Measurements from ENCODE around the gene CHD5.

The CHD5 gene

DNA sequence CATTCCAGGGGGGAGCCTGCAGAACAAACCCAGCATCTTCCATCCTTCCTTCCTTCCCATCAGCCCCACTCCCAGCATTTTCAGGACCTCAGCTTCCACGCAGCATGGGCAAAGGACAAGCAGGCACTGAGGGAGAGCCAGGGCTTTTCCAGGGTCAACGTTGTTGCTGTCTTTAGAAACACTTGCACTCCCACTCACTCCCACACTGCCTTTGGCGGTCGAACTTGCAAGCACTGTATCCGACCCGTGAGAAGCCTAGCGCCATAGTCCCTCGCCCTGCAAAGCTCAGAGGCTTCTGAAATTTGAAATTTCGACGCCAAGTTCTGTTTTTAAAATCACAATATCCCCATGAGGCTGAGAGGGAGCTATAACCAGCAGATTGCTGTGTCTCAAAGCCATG, 87.0 kb downstream of the CHD5 start:
- Histone ChIP-seq H3K9me3 (ENCODE audit: control insufficient read depth, low read length) (no peaks in the 10 kb centered on the region), H3K27me3 (ENCODE audit: control insufficient read depth in 1 of 2, insufficient read depth in 1 of 2, low read length in 2 of 2) (peaks cover 8 to 23% of the 10 kb centered on the region in 2 experiments), H3K36me3 (ENCODE audit: control insufficient read depth in 1 of 2, insufficient read depth in 2 of 2, low read depth in 1 of 2, low read length in 2 of 2) (no peaks in the 10 kb centered on the region), H2BK12ac (ENCODE audit: low read length in 2 of 2) (no peak overlapping the region), H3K4ac (ENCODE audit: low read depth in 1 of 2, low read length in 2 of 2) (no peak overlapping the region), H3K27ac (ENCODE audit: low read length, poor library complexity, severe bottlenecking) (no peak overlapping the region), H3K18ac (ENCODE audit: low read depth in 1 of 2, low read length in 2 of 2) (no peak overlapping the region), H3K4me2 (ENCODE audit: low read length, poor library complexity, severe bottlenecking) (no peak overlapping the region), H4K91ac (ENCODE audit: low read length) (no peak overlapping the region), H2BK120ac (ENCODE audit: low read depth, low read length) (no peak overlapping the region), H2AFZ (ENCODE audit: low read depth, low read length) (no peak overlapping the region), H3K4me3 (ENCODE audit: insufficient read depth in 1 of 2, low read depth in 1 of 2, low read length in 2 of 2) (no peak overlapping the region), H3K9ac (ENCODE audit: low read length) (no peak overlapping the region), H3K14ac (ENCODE audit: low read length in 2 of 2) (no peak overlapping the region), H4K8ac (ENCODE audit: low read length) (no peak overlapping the region), H3K4me1 (ENCODE audit: control insufficient read depth, insufficient read depth, low read depth, low read length) (peaks cover 1% of the 10 kb centered on the region), H3K23ac (ENCODE audit: low read length in 2 of 2) (no peak overlapping the region), H3K79me1 (replicated peaks; ENCODE audit: low read length, poor library complexity, severe bottlenecking) (no peaks in the 10 kb centered on the region), H2BK5ac (ENCODE audit: low read depth, low read length, poor library complexity, severe bottlenecking) (no peak overlapping the region), H2AK5ac (ENCODE audit: low read length, severe bottlenecking) (no peak overlapping the region), H2BK15ac (ENCODE audit: low read depth, poor library complexity, severe bottlenecking) (no peak overlapping the region)
- 86% methylated on average over 8 of the region's 10 CpGs for WGBS
- no peak for DNase-seq

GRCh38 chr1:6092211-6092610, 87.9 kb downstream of the CHD5 start:
- Histone ChIP-seq H3K9me3 (ENCODE audit: control insufficient read depth, low read length) (no peaks in the 10 kb centered on the region), H2BK5ac (ENCODE audit: low read depth, low read length, poor library complexity, severe bottlenecking) (no peak overlapping the region), H2BK12ac (ENCODE audit: low read length in 2 of 2) (no peak overlapping the region), H4K91ac (ENCODE audit: low read length) (no peak overlapping the region), H3K27me3 (ENCODE audit: control insufficient read depth in 1 of 2, insufficient read depth in 1 of 2, low read length in 2 of 2) (peaks cover 10 to 23% of the 10 kb centered on the region in 2 experiments), H4K8ac (ENCODE audit: low read length) (no peak overlapping the region), H2AK5ac (ENCODE audit: low read length, severe bottlenecking) (no peak overlapping the region), H3K14ac (ENCODE audit: low read length in 2 of 2) (no peak overlapping the region), H3K4me3 (ENCODE audit: insufficient read depth in 1 of 2, low read depth in 1 of 2, low read length in 2 of 2) (no peak overlapping the region), H2BK15ac (ENCODE audit: low read depth, poor library complexity, severe bottlenecking) (no peak overlapping the region), H2BK120ac (ENCODE audit: low read depth, low read length) (no peak overlapping the region), H3K9ac (ENCODE audit: low read length) (no peak overlapping the region), H3K4ac (ENCODE audit: low read depth in 1 of 2, low read length in 2 of 2) (no peak overlapping the region), H3K23ac (ENCODE audit: low read length in 2 of 2) (no peak overlapping the region), H3K4me1 (ENCODE audit: control insufficient read depth, insufficient read depth, low read depth, low read length) (peaks cover 1% of the 10 kb centered on the region), H3K79me1 (replicated peaks; ENCODE audit: low read length, poor library complexity, severe bottlenecking) (no peaks in the 10 kb centered on the region), H3K27ac (ENCODE audit: low read length, poor library complexity, severe bottlenecking) (no peak overlapping the region), H2AFZ (ENCODE audit: low read depth, low read length) (no peak overlapping the region), H3K4me2 (ENCODE audit: low read length, poor library complexity, severe bottlenecking) (no peak overlapping the region), H3K36me3 (ENCODE audit: control insufficient read depth in 1 of 2, insufficient read depth in 2 of 2, low read depth in 1 of 2, low read length in 2 of 2) (no peaks in the 10 kb centered on the region), H3K18ac (ENCODE audit: low read depth in 1 of 2, low read length in 2 of 2) (no peak overlapping the region)
- WGBS, result 89% methylated on average over 10 of the region's 10 CpGs
- DNase-seq, result no peak

GRCh38 chr1:6091823-6092109, 88.4 kb downstream of the CHD5 start:
- no peak for DNase-seq
- H2BK120ac ChIP-seq (ENCODE audit: low read depth, low read length), result no peak overlapping the region
- no peaks in the 10 kb centered on the region for H3K9me3 ChIP-seq (ENCODE audit: control insufficient read depth, low read length)
- no peak overlapping the region for H3K14ac ChIP-seq (ENCODE audit: low read length in 2 of 2)
- H3K27me3 ChIP-seq (ENCODE audit: control insufficient read depth in 1 of 2, insufficient read depth in 1 of 2, low read length in 2 of 2), result peaks cover 12 to 23% of the 10 kb centered on the region in 2 experiments
- 90% methylated on average over 10 of the region's 10 CpGs for WGBS
- no peak overlapping the region for H3K18ac ChIP-seq (ENCODE audit: low read depth in 1 of 2, low read length in 2 of 2)
- no peaks in the 10 kb centered on the region for H3K36me3 ChIP-seq (ENCODE audit: control insufficient read depth in 1 of 2, insufficient read depth in 2 of 2, low read depth in 1 of 2, low read length in 2 of 2)
- no peak overlapping the region for H3K9ac ChIP-seq (ENCODE audit: low read length)
- H3K27ac ChIP-seq (ENCODE audit: low read length, poor library complexity, severe bottlenecking), result no peak overlapping the region
- no peak overlapping the region for H4K8ac ChIP-seq (ENCODE audit: low read length)
- H2BK15ac ChIP-seq (ENCODE audit: low read depth, poor library complexity, severe bottlenecking), result no peak overlapping the region
- no peak overlapping the region for H3K4me3 ChIP-seq (ENCODE audit: insufficient read depth in 1 of 2, low read depth in 1 of 2, low read length in 2 of 2)
- H3K79me1 ChIP-seq (replicated peaks; ENCODE audit: low read length, poor library complexity, severe bottlenecking), result no peaks in the 10 kb centered on the region
- H2BK5ac ChIP-seq (ENCODE audit: low read depth, low read length, poor library complexity, severe bottlenecking), result no peak overlapping the region
- no peak overlapping the region for H2AK5ac ChIP-seq (ENCODE audit: low read length, severe bottlenecking)
- no peak overlapping the region for H3K23ac ChIP-seq (ENCODE audit: low read length in 2 of 2)
- no peak overlapping the region for H2BK12ac ChIP-seq (ENCODE audit: low read length in 2 of 2)
- no peak overlapping the region for H4K91ac ChIP-seq (ENCODE audit: low read length)
- H3K4ac ChIP-seq (ENCODE audit: low read depth in 1 of 2, low read length in 2 of 2), result no peak overlapping the region
- no peak overlapping the region for H3K4me2 ChIP-seq (ENCODE audit: low read length, poor library complexity, severe bottlenecking)
- no peak overlapping the region for H2AFZ ChIP-seq (ENCODE audit: low read depth, low read length)
- peaks cover 1% of the 10 kb centered on the region for H3K4me1 ChIP-seq (ENCODE audit: control insufficient read depth, insufficient read depth, low read depth, low read length)

DNA sequence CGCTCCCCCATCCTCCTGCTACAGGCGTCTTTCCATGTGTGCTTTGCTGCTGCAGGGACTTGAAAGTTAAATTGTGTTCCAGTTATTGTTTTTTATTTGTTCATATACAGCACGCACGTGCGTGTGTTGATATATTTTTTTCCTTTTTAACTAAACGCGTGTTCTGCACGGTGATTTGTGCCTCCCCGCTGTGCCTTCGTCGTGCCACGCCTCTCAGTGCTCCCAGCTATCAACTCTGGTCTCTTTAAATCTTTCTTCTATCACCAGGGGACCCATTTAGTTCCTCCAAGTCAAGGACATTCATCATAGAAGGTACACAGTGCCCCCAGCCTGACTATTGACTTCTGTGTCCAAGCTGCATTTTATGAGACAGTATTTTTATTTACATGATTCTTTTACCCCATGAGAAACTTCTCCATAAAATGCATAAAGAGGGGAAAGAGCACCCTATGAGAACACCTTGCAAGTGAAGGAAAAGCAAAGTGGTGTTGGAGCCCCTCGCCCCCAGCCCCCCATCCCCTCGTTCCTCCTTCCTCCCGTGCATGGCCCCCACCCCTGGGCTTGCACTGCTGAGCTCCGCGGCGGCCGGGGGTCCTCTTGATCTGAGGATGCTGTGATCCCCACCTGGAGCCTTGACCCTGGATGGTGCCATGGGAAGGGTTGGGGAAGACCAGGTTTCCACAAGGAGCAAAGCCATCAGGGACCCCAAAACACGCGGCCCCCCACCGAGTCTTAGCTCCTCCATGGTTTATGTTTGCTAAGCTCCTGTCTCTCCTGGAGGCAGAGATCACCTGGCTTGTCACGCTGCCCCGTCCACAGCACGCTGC, 88.9 kb downstream of the CHD5 start:
- H2BK15ac ChIP-seq (ENCODE audit: low read depth, poor library complexity, severe bottlenecking), result no peak overlapping the region
- no peak overlapping the region for H4K91ac ChIP-seq (ENCODE audit: low read length)
- H3K79me1 ChIP-seq (replicated peaks; ENCODE audit: low read length, poor library complexity, severe bottlenecking), result no peaks in the 10 kb centered on the region
- H3K4me2 ChIP-seq (ENCODE audit: low read length, poor library complexity, severe bottlenecking), result no peak overlapping the region
- H2BK5ac ChIP-seq (ENCODE audit: low read depth, low read length, poor library complexity, severe bottlenecking), result no peak overlapping the region
- H3K27me3 ChIP-seq (ENCODE audit: control insufficient read depth in 1 of 2, insufficient read depth in 1 of 2, low read length in 2 of 2), result peaks cover 16 to 23% of the 10 kb centered on the region in 2 experiments
- no peak overlapping the region for H3K23ac ChIP-seq (ENCODE audit: low read length in 2 of 2)
- H3K9ac ChIP-seq (ENCODE audit: low read length), result no peak overlapping the region
- no peak overlapping the region for H4K8ac ChIP-seq (ENCODE audit: low read length)
- no peak overlapping the region for H3K18ac ChIP-seq (ENCODE audit: low read depth in 1 of 2, low read length in 2 of 2)
- no peak overlapping the region for H3K4me3 ChIP-seq (ENCODE audit: insufficient read depth in 1 of 2, low read depth in 1 of 2, low read length in 2 of 2)
- no peak overlapping the region for H3K4ac ChIP-seq (ENCODE audit: low read depth in 1 of 2, low read length in 2 of 2)
- H3K9me3 ChIP-seq (ENCODE audit: control insufficient read depth, low read length), result no peaks in the 10 kb centered on the region
- H3K27ac ChIP-seq (ENCODE audit: low read length, poor library complexity, severe bottlenecking), result no peak overlapping the region
- no peaks in the 10 kb centered on the region for H3K36me3 ChIP-seq (ENCODE audit: control insufficient read depth in 1 of 2, insufficient read depth in 2 of 2, low read depth in 1 of 2, low read length in 2 of 2)
- DNase-seq, result no peak
- 89% methylated on average over 22 of the region's 25 CpGs for WGBS
- H2AFZ ChIP-seq (ENCODE audit: low read depth, low read length), result no peak overlapping the region
- no peak overlapping the region for H3K14ac ChIP-seq (ENCODE audit: low read length in 2 of 2)
- peaks cover 1% of the 10 kb centered on the region for H3K4me1 ChIP-seq (ENCODE audit: control insufficient read depth, insufficient read depth, low read depth, low read length)
- H2BK120ac ChIP-seq (ENCODE audit: low read depth, low read length), result no peak overlapping the region
- no peak overlapping the region for H2BK12ac ChIP-seq (ENCODE audit: low read length in 2 of 2)
- no peak overlapping the region for H2AK5ac ChIP-seq (ENCODE audit: low read length, severe bottlenecking)
